Measurements from ENCODE around the gene ADISSP.

ADISSP gene

DNA sequence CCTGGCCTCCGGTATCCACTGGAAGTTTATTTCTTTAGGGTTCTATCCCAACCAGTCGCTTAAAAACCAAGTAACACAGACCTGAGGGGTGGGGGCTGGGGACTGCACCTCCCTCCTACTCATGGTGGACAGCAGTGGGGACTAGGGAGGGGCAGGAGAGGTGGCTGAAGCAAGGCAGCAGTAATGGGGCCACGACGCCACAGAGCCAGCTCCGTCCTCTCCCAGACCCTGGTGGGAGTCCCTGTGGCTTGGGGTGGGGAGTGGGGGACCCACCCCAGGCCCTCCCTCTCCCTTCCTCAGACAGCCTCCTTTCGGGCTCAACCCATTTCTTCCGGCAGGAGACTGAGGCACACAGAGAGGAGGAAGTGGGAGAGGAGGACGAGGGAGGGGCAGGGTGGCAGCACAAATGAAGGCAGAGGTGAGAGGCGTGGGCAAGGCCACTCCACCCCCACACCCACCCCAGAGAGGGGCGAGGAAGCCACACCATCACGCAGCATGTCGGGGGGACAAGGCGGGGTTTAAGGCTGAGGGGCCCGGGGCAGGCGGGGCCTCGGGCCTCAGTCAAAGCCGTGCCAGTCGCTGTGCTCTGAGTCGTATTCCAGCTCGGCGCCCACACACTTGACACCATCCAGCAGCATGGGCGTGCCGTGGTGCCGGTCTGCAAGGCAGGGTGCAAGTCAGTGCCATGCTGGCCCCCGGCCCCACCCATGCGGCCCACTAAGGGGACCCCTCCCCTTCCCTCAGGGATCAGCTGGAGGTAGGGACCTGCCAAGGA, 13.9 kb downstream of the ADISSP start:
- DNase-seq, result no peak

DNA sequence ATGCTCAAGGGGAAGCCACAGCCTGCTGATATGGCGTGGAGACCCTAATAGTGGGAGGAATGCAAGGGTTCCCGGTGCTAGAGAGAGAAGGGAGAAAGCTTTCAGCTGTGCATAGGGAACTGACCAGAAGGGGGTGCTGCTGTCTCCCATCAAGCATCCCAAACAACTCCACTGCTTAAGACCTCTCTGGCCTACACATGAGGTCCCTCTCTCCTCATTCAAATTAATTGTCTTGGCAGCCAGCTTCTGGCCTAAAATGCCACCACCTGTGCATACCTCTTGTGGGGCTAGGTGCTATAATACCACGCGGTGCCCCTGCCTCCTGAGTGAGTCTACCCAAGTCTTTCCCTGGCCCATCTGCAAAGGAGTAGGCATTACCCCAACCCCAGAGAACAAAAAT, 14.5 kb downstream of the ADISSP start:
- DNase-seq, result peak; percentile 75

DNA sequence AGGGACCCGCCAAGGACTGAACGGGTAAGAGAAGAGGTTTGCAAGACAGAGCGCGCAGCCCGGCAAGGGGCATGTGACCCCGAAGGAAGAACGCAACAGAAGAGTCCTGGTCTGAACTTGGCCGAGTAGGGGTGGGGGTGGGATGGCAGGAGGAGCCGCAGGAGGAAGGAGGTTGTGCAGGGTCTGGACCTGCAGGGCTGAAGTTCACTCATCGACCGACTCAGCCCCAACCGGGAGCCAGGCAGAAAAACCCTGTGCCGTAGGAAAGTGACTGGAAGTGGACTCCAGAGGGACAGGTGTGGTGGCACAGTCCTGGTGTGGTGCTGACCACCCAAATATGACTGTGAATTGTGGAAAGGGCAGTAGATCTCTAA, 15.2 kb downstream of the ADISSP start:
- no peak for DNase-seq

DNA sequence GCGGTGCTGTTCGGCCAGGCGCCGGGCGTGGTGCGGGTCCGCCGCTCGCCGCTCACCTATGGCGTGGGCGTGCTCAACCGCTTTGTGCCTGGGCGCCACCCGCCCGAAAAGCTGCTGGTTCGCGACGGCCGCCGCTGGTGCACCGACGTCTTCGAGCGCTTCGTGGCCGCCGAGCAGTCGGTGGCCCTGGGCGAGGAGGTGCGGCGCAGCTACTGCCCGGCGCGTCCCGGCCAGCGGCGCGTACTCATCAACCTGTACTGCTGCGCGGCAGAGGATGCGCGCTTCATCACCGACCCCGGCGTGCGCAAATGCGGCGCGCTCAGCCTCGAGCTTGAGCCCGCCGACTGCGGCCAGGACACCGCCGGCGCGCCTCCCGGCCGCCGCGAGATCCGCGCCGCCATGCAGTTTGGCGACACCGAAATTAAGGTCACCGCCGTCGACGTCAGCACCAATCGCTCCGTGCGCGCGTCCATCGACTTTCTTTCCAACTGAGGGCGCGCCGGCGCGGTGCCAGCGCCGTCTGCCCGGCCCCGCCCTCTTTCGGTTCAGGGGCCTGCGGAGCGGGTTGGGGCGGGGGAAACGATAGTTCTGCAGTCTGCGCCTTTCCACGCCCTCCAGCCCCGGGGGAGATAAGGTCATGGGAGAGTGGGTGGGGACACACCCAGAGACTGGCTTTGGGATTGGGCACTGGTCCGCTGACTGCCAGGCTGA, 15.7 kb downstream of the ADISSP start:
- peak; percentile 70 for DNase-seq

DNA sequence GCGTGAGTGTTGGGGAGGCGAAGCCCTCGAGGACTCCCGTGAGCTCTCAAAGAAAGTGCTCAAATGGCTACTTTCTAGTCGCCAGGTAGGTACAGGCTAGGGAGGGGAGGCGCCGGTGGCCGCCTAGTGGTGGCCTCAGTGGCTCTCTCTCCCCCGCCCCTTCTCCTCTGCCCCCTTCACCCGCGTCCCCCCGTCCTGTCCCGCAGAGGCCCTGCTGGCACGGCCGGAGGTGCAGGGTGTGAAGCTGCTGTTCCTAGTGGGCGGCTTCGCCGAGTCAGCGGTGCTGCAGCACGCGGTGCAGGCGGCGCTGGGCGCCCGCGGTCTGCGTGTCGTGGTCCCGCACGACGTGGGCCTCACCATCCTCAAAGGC, 16.3 kb downstream of the ADISSP start:
- DNase-seq, result no peak

DNA sequence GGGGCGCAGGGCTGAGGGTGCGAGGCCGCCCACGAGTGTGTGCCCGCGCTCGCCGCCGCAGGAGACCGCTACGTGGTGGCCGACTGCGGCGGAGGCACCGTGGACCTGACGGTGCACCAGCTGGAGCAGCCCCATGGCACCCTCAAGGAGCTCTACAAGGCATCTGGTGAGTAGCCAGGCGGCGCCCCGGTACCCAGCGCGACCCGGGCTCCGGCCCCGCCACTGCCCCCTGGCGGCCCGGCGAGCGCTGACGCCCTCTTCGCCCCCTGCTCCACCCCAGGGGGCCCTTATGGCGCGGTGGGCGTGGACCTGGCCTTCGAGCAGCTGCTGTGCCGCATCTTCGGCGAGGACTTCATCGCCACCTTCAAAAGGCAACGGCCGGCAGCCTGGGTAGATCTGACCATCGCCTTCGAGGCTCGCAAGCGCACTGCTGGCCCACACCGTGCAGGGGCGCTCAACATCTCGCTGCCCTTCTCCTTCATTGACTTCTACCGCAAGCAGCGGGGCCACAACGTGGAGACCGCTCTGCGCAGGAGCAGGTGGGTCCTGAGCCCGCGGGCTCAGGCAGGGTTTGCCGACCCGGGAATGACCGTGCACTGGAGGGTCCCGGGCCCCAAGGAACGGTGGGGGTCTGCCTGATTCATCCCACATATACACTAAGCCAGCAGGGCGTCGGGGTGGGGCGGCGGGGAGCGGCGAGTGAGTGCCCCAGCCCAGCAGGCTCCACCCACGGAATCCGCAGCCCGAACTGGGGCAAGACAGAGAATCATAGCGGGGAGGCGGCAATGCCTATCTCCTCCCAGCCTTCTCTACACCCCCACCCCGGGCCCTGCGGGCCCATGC, 17.6 kb downstream of the ADISSP start:
- peak; percentile 19 for DNase-seq

DNA sequence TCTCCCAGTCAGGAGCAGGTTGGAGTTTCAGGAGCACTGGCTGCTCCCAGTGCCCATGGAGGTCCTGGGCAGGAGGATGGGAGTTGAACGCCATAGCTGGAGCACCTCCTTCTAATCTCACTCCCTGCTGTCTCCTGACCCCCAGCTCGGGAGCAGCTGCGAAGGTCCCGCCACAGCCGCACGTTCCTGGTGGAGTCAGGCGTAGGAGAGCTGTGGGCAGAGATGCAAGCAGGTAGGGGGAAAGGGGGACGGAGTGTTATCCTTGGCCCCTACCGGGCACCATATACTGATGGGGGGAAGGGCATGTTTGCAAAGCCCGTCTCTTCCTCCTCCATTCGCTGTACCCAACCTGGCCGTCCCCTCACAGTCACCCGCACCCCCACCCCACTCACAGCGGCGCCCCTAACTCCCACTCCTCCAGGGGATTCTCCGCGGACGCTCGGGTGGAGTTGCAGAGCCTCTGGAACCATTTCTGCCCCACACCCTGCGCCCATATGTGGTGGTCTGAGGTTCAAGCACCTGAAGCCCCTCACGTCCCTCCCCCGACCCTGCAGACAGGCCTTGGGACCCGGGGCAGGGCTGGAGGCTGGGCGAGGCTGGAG, 18.4 kb downstream of the ADISSP start:
- DNase-seq, result no peak

DNA sequence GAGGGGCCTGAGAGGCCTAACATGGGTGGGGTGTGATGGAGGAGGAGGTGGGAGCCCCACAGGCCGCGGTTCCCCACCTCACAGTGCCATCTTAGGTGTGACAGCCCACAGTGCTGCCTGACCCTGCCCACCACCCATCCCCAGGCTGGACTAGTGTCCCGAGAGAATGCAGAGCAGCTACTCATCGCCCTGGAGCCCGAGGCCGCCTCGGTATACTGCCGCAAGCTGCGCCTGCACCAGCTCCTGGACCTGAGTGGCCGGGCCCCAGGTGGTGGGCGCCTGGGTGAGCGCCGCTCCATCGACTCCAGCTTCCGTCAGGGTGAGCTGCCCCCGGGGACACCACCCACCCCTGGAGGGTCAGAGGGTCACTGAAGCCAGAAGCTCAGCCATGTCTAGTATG, 19.5 kb downstream of the ADISSP start:
- DNase-seq, result no peak

DNA sequence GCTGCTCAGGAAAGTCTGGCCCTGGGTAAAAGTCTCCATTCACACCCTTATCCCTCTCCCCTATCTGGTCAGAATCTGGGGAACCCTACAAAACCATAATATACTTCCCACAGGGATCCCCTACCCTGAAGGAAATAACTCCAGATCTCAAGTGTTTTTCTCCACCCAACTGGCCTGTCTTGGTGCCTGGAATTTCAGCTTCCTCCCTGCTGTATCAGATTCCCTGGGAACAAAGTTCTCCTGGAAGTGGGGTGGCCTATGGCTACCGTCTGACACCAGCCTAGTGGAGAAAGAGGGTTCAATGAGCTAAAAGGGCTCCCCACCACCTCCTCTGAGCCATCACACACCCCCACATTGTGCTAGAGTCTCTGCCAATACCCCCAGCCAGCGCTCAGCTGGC, 20.1 kb downstream of the ADISSP start:
- no peak for DNase-seq

DNA sequence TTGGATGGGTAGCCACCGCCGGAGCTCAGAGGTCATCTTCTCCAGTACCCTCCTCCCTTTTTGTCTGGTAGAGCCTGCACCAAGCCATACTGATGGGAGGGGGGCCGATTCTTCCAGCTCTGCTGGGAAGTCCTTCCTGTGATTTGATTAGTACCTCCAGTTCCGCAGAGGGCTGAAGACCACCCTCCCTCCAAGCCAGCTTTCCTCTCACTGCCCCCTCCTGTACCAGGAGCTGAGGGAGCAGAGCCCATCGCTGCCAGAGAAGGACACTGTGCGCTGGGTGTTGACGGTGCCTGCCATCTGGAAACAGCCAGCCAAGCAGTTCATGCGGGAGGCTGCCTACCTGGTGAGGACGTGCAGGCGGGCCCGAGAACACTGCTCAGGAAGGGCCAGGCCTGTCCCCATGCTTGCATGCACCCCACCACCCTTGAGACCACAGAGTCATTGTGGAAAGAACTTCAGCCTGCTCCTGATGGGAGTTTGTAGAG, 21.8 kb downstream of the ADISSP start:
- DNase-seq, result no peak

DNA sequence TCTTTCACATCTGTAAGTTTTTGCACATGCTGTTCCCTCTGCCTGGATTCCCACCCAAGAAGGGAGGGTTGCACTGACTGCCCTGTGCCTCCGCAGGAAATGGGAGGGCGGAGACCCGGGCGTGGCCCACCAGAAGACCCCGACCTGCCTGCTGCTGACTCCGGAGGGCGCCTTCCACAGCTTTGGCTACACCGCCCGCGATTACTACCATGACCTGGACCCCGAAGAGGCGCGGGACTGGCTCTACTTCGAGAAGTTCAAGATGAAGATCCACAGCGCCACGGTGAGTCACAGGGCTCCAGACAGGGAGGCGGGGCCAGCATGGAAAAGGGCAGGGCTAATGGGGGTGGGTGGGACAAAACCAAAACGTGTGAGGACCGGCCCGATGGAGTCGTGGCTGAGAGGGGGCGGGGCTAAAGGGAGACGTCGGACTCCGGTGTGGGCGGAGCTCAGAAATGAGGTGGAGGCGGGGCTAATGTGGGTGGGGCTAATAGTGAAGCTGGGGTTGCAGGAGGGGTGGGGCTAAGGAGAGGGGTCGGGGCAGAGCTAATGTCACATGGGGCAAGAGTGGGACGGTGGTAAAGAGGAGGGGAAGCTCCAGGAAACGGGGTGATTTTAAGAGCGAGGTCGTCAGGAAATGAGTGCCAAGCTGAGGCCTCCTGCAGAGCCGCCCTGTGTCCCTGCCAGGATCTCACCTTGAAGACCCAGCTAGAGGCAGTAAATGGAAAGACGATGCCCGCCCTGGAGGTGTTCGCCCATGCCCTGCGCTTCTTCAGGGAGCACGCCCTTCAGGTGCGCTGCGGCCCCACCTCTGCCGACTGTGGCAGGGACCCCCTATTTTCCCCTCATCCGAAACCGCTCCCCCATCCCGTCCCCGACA, 22.5 kb downstream of the ADISSP start:
- peak; percentile 86 for DNase-seq

DNA sequence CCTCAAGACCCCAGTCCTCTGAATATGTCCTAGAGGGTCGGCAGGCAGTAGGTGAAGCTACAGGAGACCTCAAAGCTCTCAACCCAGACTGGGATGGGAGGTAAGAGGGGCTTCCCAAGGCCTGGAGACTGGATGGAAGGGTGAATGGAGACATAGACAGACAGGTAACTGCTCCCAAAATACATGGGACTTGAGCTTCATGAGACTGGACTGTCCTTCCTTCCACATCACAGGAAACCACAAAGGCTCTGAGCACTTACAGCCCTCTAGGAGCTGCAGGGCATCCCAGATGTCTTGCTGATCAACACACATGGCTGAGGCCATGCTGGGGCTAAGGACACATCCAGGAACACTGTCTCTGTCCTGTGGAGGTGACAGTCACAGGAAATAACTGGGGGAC, 23.5 kb downstream of the ADISSP start:
- no peak for DNase-seq

DNA sequence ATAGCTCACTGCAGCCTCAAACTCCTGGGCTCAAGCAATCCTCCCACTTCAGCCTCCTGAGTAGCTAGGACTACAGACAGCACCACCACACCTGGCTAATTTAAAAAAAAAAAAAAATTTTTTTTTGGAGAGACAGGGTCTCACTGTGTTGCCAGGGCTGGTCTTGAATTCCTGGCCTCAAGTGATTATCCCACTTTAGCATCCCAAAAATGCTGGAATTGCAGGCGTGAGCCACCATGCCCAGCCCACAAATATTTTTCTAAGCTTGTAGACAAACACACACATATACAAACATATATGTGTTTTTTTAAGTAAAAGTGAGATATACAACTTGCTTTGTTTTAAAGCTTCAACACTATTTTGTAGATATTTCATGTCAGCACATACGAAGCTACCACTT, 24.3 kb downstream of the ADISSP start:
- DNase-seq, result no peak

DNA sequence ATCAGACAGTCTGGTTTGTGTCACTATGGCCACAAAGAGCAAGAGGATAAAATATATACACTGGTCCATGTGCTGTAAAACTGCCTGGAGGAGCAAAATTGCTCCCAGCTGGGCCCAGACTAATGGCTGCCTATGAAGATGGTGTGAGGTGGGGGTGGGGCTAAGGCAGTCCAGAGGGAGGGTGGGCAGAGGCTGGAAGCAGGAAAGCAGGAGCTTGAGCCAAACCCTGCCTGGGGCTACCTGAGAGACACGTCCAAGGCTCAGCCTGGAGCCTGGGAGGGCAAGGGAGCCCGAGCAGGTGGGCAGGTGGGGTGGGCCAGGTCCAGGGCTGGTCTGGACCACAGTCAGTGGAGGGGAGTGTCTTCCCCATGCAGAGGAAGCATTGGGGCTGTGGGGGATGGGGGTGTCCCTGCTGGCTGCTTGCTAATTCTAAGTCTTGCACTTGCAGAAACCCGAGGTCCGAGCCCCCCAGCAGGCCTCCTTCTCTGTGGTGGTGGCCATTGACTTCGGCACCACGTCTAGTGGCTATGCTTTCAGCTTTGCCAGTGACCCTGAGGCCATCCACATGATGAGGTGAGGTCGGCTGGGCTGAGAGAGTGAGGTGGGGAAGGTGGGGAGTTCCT, 25.6 kb downstream of the ADISSP start:
- DNase-seq, result no peak

DNA sequence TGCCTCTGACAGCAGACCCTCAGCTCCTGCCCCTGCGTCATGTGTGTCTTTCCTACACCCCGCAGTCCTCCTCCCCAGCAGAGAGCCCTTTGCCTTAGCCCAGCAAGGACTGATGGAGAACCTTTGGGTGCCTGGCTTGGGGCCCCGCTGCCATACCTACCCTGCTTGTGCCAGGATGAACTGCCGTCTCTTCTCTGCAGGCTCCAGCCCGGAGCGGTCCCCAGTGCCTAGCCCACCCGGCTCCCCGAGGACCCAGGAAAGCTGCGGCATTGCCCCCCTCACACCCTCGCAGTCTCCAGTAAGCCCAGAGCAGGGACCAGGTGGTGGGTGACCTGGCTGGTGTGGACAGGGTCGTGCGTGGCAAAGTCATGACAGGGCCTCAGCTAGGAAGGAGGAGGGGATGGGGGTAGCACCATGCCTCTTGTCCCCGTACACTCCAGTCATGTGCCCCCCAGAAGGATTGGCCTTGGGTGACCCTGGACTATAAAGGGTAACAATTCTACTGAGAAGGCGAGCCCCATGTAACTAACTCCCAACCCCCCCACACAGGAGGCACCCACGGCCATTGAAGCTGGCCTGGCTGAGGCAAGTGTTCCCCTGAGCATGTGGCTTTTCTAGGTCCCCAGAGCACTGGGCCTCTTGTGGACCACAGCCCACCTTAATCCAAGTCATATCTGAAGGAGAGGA, 26.8 kb downstream of the ADISSP start:
- no peak for DNase-seq

DNA sequence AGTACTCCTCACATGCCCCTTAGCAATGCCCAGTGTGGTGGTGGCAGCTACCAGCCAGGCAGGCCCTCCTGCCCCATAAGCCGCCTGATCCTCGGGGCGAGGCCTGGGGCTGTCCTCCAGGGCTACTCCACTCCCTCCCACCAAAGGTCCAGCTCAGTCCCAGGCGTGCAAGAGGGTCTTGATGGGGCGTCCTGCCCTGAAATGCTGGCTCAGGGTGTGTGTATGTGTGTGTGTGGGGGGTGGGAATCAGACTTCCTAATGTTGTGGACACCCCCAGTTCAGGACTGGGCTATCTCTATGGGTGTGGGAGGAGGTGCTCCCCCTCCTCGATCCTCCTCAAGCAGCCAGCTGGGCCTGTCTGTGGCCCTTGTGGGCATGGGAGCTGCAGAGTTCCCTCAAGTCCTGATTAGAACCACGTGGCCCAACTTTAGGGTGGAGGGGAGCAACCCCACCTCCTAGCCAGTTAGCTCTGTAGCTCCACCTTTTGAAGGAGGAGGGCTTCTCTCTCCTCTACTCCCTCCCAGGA, 27.6 kb downstream of the ADISSP start:
- no peak for DNase-seq

DNA sequence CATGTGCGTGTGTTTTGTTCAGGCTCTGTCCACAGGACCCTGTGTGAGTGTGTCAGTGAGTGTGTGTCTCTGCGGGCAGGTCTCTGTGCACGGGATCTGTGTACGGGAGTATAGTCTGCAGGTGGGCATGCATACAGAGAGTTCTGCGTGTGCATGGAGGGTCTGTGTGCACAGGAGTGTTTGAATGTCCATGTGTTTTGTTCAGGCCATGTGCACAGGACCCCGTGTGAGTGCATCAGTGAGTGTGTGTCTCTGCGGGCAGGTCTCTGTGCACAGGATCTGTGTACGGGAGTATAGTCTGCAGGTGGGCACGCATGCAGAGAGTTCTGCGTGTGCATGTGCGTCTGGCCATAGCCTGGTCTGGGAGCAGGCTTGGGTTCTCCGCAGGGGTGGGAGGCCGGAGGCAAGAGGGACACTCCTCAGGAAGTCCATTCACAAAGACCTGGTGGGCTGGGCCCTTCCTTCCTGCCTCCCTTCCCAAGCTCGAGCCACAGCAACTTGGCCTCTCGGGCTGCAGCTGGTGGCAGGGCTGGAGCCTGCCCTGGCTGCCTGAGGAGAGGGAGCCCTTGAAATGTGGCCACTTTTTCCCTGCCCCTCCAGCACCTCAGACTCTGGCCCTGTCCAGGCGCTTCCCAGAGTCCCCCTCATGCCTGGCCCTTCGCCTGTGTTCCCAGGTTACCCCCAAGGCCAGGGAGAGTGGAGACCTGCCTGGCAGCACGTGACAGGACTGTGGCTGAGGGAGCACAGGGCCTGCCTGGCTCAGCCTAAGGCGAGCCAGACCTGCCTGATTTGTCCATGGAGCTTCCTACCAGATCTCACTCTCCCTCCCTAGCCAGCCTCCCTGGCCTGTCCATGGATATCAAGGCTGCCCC, 28.3 kb downstream of the ADISSP start:
- no peak for DNase-seq

DNA sequence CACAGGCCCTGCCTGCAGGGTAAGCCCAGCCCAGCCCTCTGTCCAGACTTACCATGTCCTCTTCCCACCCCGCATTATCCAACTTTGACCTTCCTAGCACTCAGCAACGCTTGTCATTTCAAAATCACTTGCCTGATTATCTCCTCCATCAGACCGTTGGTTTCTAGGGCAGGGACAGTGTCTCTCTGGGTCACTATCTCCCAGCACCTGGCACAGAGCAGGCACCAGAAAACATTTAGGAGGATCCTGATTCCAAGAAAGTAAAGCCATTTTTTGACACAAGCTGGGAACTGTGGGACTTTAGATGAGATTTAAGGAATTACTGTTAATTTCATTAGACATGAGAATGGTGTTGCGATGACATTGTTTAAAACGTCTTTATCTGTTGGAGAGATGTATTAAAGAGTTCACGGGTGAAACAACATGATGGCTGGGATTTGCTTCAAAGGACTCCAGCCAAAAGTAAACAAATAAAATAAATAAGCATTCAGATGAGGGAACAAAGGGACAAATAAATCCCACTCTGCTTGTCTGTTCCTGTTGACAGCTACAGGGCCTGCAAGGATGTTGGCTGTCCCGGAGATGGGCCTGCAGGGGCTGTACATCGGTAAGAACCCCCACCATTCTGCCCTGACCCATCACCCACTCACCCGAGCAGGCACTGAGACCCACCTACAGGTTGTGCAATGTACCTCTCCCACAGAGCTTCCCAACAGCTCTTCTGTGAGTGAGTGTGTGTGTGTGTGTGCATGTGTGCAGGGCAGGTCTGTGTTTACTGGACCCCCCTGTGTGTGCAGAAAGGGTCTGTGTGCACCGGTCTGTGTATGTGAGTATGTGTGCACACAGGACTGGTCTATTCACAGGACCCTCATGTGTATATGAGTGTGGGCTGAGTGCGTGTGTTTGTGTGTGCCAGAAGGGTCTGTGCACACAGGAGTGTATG, 29.2 kb downstream of the ADISSP start:
- no peak for DNase-seq

DNA sequence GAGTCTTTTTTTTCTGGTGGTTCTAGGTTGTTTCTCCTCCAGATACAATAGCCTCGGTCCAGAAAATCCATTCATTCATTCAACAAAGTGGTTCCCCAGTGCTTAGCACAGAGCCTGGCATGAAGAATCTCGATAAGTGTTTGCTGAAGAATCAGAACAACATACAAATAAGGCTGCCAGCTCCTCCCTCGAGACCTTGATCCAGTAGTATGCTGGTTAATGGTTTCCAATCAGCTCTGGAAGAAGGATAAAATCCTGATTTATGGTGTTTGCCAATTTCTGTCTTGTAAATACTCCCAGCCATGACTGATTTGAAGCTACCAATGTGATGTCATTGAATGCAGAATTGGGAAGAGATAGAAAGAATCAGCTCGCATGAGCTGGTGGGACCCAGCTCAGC, 31.8 kb downstream of the ADISSP start:
- no peak for DNase-seq
